Liver (tissue), 9 donors: ENCODE data around the gene HOXA3. TPM values are rescaled to one million over a fixed set of nuclear protein-coding genes. Genes with fewer than 3 reads are reported as not detected.

Experiments used
- DNase-seq: peaks from one replicate; pipeline ENCODE4 v3.0.0-alpha.2; 2017; ENCODE audit warnings: low spot score
- H3K27ac ChIP-seq, 2 donors: one replicate each; pipeline ENCODE4 v1.7.0; 2013; ENCODE audit warnings: inconsistent platforms in 2 of 2, low read length in 2 of 2, control low read depth in 1 of 2, low read depth in 1 of 2, mild to moderate bottlenecking in 1 of 2
- H3K27me3 ChIP-seq, 4 donors: one replicate each; pipeline versions ENCODE4 v1.6.1 to v1.7.0; 2013; ENCODE audit warnings: low read length in 3 of 4, inconsistent platforms in 1 of 4, mild to moderate bottlenecking in 1 of 4, moderate library complexity in 1 of 4; ENCODE audit not compliant: control insufficient read depth in 4 of 4, insufficient read depth in 4 of 4
- H3K36me3 ChIP-seq, 4 donors: one replicate each; pipeline versions ENCODE4 v1.6.1 to v1.7.0; 2013; ENCODE audit warnings: low read length in 3 of 4, mild to moderate bottlenecking in 3 of 4, low read depth in 1 of 4, moderate library complexity in 1 of 4; ENCODE audit not compliant: control insufficient read depth in 4 of 4, insufficient read depth in 3 of 4
- H3K4me1 ChIP-seq, 4 donors: one replicate each; pipeline versions ENCODE4 v1.6.1 to v1.7.0; 2013; ENCODE audit warnings: low read length in 3 of 4, mild to moderate bottlenecking in 3 of 4, moderate library complexity in 1 of 4; ENCODE audit not compliant: control insufficient read depth in 4 of 4, insufficient read depth in 4 of 4
- H3K4me3 ChIP-seq, 3 donors: one replicate each; pipeline versions ENCODE4 v1.6.1 to v1.7.0; 2013; ENCODE audit warnings: low read length in 3 of 3, control low read depth in 1 of 3, low read depth in 1 of 3, mild to moderate bottlenecking in 1 of 3
- H3K9ac ChIP-seq, 2 donors: one replicate each; pipeline ENCODE4 v1.7.0; 2013; ENCODE audit warnings: low read length in 2 of 2, mild to moderate bottlenecking in 2 of 2, moderate library complexity in 2 of 2, control low read depth in 1 of 2, low read depth in 1 of 2
- H3K9me3 ChIP-seq, 4 donors: one replicate each; pipeline versions ENCODE4 v1.6.1 to v1.7.0; 2013; ENCODE audit warnings: low read length in 3 of 4; ENCODE audit not compliant: control insufficient read depth in 4 of 4
- EGR1 ChIP-seq, 2 donors: IDR thresholded peaks; 2 replicates each; pipeline ENCODE4 v1.6.1; 2016 to 2018; ENCODE audit warnings: antibody characterized with exemption in 2 of 2, low read depth in 2 of 2
- FOXA1 ChIP-seq: IDR thresholded peaks from 2 replicates; pipeline ENCODE4 v1.6.1; 2016; ENCODE audit warnings: antibody characterized with exemption
- FOXA2 ChIP-seq: IDR thresholded peaks from 2 replicates; pipeline ENCODE4 v1.6.1; 2016; ENCODE audit warnings: antibody characterized with exemption
- GABPA ChIP-seq, 2 donors: IDR thresholded peaks in 1 of 2; conservative IDR thresholded peaks in 1 of 2; 2 replicates each; pipeline ENCODE4 v1.6.1; 2016; ENCODE audit warnings: antibody characterized with exemption in 2 of 2, mild to moderate bottlenecking in 1 of 2, moderate library complexity in 1 of 2
- HNF4A ChIP-seq, 2 donors: conservative IDR thresholded peaks; 2 replicates each; pipeline ENCODE4 v1.6.1; 2016; ENCODE audit warnings: antibody characterized with exemption in 2 of 2, mild to moderate bottlenecking in 2 of 2
- HNF4G ChIP-seq: IDR thresholded peaks from 2 replicates; pipeline ENCODE4 v1.6.1; 2016; ENCODE audit warnings: antibody characterized with exemption
- JUND ChIP-seq, 2 donors: IDR thresholded peaks; 2 replicates each; pipeline ENCODE4 v1.6.1; 2016; ENCODE audit warnings: antibody characterized with exemption in 2 of 2
- NR2F2 ChIP-seq: IDR thresholded peaks from 2 replicates; pipeline ENCODE4 v1.6.1; 2016; ENCODE audit warnings: antibody characterized with exemption
- RAD21 ChIP-seq, 2 donors: IDR thresholded peaks; 2 replicates each; pipeline ENCODE4 v1.6.1; 2016; ENCODE audit warnings: antibody characterized with exemption in 2 of 2, mild to moderate bottlenecking in 2 of 2
- REST ChIP-seq: IDR thresholded peaks from 2 replicates; pipeline ENCODE4 v1.6.1; 2016; ENCODE audit warnings: antibody characterized with exemption, mild to moderate bottlenecking
- RXRA ChIP-seq, 2 donors: IDR thresholded peaks; 2 replicates each; pipeline ENCODE4 v1.6.1; 2017 to 2018; ENCODE audit warnings: antibody characterized with exemption in 2 of 2, mild to moderate bottlenecking in 1 of 2
- SP1 ChIP-seq: IDR thresholded peaks from 2 replicates; pipeline ENCODE4 v1.6.1; 2018; ENCODE audit warnings: antibody characterized with exemption, mild to moderate bottlenecking
- TAF1 ChIP-seq: conservative IDR thresholded peaks from 2 replicates; pipeline ENCODE4 v1.6.1; 2016; ENCODE audit warnings: antibody characterized with exemption, mild to moderate bottlenecking
- YY1 ChIP-seq: IDR thresholded peaks from 2 replicates; pipeline ENCODE4 v1.6.1; 2016; ENCODE audit warnings: antibody characterized with exemption, mild to moderate bottlenecking
- WGBS: extraction: QIAGEN DNeasy Blood & Tissue Kit; methylation state at CpG from one replicate; pipeline ENCODE4 v1.1.7; 2013; 5-methylcytosine and 5-hydroxymethylcytosine counted together
- polyA plus RNA-seq, 2 donors: library from polyadenylated mRNA; stranded (reverse) in 1 of 2; unstranded in 1 of 2; fragments of 200-250 nt in 1 of 2; fragments of >200 nt in 1 of 2; fragmentation: Nextera tagmentation in 1 of 2; extraction: Ambion mirVana in 1 of 2; gene quantifications; one replicate each; pipeline versions ENCODE4 v1.2.1 to v1.2.3, GENCODE V29; 2013 to 2015
- total RNA-seq, 2 donors: library from RNA; depleted of rRNA; stranded (reverse); fragments of >200 nt; gene quantifications; one replicate each; pipeline ENCODE4 v1.2.3, GENCODE V29; 2014
- TF ChIP-seq, protein P1 (sequence below): IDR thresholded peaks from 2 replicates; pipeline ENCODE4 v1.6.1; 2016; ENCODE audit warnings: antibody characterized with exemption
- TF ChIP-seq, protein P2 (sequence below): IDR thresholded peaks from 2 replicates; pipeline ENCODE4 v1.6.1; 2016; ENCODE audit warnings: antibody characterized with exemption
- TF ChIP-seq, protein P3 (sequence below): fragments of 150-350 bp; IDR thresholded peaks from 2 replicates; pipeline ENCODE4 v1.5.1; 2017; ENCODE audit warnings: improper control_type of control experiment, low read depth, low read length; ENCODE audit not compliant: missing input control
- TF ChIP-seq, protein P4 (sequence below): IDR thresholded peaks from 2 replicates; pipeline ENCODE4 v1.6.1; 2016; ENCODE audit warnings: antibody characterized with exemption
- donor health status: healthy.
- donor health status: healthy.
- donor health status: healthy.
- donor health status: healthy.
- donor health status: healthy.

Gene HOXA3
- total and polyA plus RNA-seq, 4 donors, result 0.11 to 0.28 (median 0.20) TPM

DNA sequence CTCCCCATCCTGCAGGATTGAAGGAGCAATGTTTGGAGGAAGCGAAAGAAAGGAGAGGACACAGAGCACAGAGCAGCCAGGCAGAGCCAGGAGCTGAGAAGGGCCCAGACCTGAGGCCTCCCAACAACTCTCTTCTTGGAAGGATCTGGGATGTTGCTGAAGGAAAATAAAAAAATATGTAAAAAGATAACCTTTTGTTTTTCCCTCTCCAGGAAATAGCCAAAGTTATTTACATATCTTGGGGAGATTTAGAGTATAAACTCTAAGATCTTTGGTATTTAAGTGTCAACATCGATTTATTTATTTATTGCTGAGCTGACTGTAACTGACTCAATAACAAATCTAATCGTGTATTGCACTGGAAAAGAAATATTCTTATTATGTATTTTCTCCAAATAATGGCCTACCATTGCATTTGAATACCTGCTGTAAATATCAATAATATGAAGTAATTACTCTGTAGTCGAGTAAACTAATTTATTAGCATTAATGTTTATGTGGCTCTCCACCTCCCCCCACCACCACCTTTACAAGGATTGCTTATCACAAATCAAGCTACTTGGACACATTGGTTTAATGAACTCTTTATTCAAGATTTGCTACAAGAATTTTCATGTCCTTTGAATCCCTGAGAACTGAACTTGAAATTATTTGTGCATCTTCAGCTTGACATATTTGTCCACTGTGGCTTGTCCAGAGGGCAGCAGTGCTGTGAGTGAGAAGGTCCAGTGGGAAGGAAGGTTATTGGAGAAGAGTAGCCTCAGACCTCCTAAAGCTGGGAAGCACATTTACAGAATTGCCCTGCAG, 34.5 kb upstream of the HOXA3 start:
- Histone ChIP-seq H3K36me3 (no peaks in the 10 kb centered on the region), H3K9me3 (peaks cover 0 to 9% (median 0%) of the 10 kb centered on the region in 4 donors), H3K4me3 (no peak overlapping the region), H3K4me1 (peaks cover 7 to 28% (median 18%) of the 10 kb centered on the region in 4 donors), H3K9ac (no peak overlapping the region), H3K27me3 (peaks cover 13 to 47% (median 39%) of the 10 kb centered on the region in 4 donors), H3K27ac (no peak overlapping the region)
- 20% methylated on average over 4 of the region's 4 CpGs for whole genome bisulfite sequencing
- TF ChIP-seq RAD21 (IDR thresholded peaks at IDR 0.05), result no peak
- TF ChIP-seq, protein P1, sequence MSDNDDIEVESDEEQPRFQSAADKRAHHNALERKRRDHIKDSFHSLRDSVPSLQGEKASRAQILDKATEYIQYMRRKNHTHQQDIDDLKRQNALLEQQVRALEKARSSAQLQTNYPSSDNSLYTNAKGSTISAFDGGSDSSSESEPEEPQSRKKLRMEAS, result no peak
- no peak for TF ChIP-seq FOXA2
- TF ChIP-seq FOXA1, result no peak
- TF ChIP-seq SP1, result no peak
- no peak for TF ChIP-seq HNF4A (conservative IDR thresholded peaks at IDR 0.05)
- no peak for TF ChIP-seq RXRA (IDR thresholded peaks at IDR 0.05)
- TF ChIP-seq, protein P2, sequence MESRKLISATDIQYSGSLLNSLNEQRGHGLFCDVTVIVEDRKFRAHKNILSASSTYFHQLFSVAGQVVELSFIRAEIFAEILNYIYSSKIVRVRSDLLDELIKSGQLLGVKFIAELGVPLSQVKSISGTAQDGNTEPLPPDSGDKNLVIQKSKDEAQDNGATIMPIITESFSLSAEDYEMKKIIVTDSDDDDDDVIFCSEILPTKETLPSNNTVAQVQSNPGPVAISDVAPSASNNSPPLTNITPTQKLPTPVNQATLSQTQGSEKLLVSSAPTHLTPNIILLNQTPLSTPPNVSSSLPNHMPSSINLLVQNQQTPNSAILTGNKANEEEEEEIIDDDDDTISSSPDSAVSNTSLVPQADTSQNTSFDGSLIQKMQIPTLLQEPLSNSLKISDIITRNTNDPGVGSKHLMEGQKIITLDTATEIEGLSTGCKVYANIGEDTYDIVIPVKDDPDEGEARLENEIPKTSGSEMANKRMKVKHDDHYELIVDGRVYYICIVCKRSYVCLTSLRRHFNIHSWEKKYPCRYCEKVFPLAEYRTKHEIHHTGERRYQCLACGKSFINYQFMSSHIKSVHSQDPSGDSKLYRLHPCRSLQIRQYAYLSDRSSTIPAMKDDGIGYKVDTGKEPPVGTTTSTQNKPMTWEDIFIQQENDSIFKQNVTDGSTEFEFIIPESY, result no peak
- TF ChIP-seq GABPA (IDR thresholded peaks at IDR 0.05 in 1 of 2, conservative IDR thresholded peaks at IDR 0.05 in 1 of 2), result no peak
- TF ChIP-seq YY1, result no peak
- TF ChIP-seq JUND (IDR thresholded peaks at IDR 0.05), result no peak
- no peak for TF ChIP-seq EGR1 (IDR thresholded peaks at IDR 0.05; ENCODE audit: low read depth in 2 of 2)
- no peak for TF ChIP-seq TAF1
- no peak for TF ChIP-seq HNF4G
- TF ChIP-seq NR2F2, result no peak
- TF ChIP-seq, protein P3, sequence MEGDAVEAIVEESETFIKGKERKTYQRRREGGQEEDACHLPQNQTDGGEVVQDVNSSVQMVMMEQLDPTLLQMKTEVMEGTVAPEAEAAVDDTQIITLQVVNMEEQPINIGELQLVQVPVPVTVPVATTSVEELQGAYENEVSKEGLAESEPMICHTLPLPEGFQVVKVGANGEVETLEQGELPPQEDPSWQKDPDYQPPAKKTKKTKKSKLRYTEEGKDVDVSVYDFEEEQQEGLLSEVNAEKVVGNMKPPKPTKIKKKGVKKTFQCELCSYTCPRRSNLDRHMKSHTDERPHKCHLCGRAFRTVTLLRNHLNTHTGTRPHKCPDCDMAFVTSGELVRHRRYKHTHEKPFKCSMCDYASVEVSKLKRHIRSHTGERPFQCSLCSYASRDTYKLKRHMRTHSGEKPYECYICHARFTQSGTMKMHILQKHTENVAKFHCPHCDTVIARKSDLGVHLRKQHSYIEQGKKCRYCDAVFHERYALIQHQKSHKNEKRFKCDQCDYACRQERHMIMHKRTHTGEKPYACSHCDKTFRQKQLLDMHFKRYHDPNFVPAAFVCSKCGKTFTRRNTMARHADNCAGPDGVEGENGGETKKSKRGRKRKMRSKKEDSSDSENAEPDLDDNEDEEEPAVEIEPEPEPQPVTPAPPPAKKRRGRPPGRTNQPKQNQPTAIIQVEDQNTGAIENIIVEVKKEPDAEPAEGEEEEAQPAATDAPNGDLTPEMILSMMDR, result no peak
- no peak for TF ChIP-seq REST
- TF ChIP-seq, protein P4, sequence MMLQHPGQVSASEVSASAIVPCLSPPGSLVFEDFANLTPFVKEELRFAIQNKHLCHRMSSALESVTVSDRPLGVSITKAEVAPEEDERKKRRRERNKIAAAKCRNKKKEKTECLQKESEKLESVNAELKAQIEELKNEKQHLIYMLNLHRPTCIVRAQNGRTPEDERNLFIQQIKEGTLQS, result no peak
- no peak for DNase-seq
